ENCODE results near the gene CTIF.

DNA sequence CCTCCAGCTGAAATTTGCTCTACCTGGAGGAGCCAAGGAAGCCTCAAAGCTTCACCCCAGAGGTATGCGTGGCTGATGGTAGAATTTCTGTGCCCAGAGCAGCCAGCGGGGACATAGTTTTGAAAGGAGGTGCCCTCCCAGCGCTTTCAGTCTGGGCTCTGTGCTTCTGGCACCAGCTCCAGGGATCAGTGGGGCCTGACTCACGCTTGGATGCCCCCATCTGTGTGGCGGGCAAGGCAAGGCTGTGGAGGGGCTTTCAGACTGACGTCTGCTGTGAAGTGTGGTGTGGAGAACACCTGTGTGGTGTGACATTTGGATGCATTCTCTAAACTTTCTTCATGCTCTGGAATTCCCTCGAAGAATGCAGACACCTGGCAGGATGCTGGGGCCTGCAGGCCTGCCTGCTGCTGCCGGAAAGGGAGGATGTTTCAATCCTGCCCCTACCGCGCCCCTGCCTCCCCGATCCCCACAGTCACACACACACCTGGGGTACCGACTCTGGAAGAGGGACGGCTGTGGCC, 84.1 kb downstream of the CTIF start:
- TF ChIP-seq, protein P1, sequence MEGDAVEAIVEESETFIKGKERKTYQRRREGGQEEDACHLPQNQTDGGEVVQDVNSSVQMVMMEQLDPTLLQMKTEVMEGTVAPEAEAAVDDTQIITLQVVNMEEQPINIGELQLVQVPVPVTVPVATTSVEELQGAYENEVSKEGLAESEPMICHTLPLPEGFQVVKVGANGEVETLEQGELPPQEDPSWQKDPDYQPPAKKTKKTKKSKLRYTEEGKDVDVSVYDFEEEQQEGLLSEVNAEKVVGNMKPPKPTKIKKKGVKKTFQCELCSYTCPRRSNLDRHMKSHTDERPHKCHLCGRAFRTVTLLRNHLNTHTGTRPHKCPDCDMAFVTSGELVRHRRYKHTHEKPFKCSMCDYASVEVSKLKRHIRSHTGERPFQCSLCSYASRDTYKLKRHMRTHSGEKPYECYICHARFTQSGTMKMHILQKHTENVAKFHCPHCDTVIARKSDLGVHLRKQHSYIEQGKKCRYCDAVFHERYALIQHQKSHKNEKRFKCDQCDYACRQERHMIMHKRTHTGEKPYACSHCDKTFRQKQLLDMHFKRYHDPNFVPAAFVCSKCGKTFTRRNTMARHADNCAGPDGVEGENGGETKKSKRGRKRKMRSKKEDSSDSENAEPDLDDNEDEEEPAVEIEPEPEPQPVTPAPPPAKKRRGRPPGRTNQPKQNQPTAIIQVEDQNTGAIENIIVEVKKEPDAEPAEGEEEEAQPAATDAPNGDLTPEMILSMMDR (IDR thresholded peaks at IDR 0.05): no peak
- TF ChIP-seq ZFX (IDR thresholded peaks at IDR 0.05; ENCODE audit: borderline replicate concordance): no peak

Data from 22Rv1 (cell line).